ENCODE data around the gene PIK3CA.
"Not testable (repeated sequence)": the region's sequence is repeated elsewhere in the genome, so short reads cannot be mapped to it uniquely, and the experiment has no call there.

Gene PIK3CA

DNA sequence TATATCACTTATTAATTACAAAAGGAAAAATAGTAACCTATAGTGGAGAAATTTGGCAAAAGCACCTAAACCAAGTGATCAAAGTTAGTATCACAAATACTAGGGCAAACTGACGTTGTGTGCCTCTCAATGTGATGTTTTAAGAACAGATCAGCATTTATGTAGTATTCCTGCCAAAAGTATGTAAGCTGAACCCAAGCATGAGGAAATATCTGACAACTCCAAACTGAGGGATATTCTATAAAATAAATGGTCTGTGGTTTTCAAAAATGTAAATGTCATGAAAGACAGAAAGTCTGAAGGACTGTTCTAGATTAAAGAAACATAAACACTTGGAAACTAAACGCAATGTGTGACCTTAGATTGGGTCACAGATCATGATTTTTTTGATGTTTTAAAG, 34.3 kb upstream of the PIK3CA start:
- no peak for TF ChIP-seq CTCF (conservative IDR thresholded peaks at IDR 0.05; ENCODE audit: low read length)
- peak; percentile 18 for DNase-seq (ENCODE audit: low read depth)
- no peak overlapping the region for H3K4me3 ChIP-seq (ENCODE audit: low read length)

- H3K4me3 ChIP-seq (ENCODE audit: low read length); DNase-seq (ENCODE audit: low read depth): not testable (repeated sequence)
These were observed 32.7 kb upstream of the PIK3CA start for GRCh38 chr3:179115444-179115843.

GRCh38 chr3:179116816-179117215, 31.3 kb upstream of the PIK3CA start:
- DNase-seq (ENCODE audit: low read depth) = peak; percentile 17
- H3K4me3 ChIP-seq (ENCODE audit: low read length) = no peak overlapping the region
- TF ChIP-seq CTCF (conservative IDR thresholded peaks at IDR 0.05; ENCODE audit: low read length) = no peak

DNA sequence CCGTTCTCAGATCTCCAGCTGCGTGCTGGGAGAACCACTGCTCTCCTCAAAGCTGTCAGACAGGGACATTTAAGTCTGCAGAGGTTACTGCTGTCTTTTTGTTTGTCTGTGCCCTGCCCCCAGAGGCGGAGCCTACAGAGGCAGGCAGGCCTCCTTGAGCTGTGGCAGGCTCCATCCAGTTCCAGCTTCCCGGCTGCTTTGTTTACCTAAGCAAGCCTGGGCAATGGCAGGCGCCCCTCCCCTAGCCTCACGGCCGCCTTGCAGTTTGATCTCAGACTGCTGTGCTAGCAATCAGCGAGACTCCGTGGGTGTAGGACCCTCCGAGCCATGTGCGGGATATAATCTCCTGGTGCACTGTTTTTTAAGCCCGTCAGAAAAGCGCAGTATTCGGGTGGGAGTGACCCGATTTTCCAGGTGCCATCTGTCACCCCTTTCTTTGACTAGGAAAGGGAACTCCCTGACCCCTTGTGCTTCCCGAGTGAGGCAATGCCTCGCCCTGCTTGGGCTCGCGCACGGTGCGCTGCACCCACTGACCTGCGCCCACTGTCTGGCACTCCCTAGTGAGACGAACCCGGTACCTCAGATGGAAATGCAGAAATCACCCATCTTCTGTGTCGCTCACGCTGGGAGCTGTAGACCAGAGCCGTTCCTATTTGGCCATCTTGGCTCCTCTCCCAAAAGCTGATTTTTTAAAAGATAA, 15.8 kb upstream of the PIK3CA start:
- H3K4me3 ChIP-seq (ENCODE audit: low read length); DNase-seq (ENCODE audit: low read depth): not testable (repeated sequence)

DNA sequence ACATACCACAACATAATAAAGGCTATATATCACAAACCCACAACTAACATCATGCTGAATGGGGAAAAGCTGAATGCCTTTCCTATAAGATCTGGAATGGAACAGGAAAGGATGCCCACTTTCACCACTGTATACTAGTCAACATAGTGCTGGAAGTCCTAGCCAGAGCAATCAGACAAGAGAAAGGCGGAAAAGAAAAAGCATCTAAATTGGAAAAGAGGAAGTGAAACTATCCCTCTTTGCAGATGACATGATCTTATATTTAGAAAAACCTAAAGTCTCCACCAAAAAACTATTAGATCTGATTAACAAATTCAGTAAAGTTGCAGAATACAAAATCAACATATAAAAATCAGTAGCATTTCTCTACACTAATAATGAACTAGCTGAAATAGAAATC, 14.6 kb upstream of the PIK3CA start:
- TF ChIP-seq CTCF (conservative IDR thresholded peaks at IDR 0.05; ENCODE audit: low read length) = no peak

GRCh38 chr3:179136195-179136594, 12.0 kb upstream of the PIK3CA start:
- no peak overlapping the region for H3K4me3 ChIP-seq (ENCODE audit: low read length)
- TF ChIP-seq CTCF (conservative IDR thresholded peaks at IDR 0.05; ENCODE audit: low read length) = no peak
- no peak for DNase-seq (ENCODE audit: low read depth)

More for the DNA sequence above, 14.6 kb upstream of the PIK3CA start:
- H3K4me3 ChIP-seq (ENCODE audit: low read length) = no peak overlapping the region
- DNase-seq (ENCODE audit: low read depth) = no peak

DNA sequence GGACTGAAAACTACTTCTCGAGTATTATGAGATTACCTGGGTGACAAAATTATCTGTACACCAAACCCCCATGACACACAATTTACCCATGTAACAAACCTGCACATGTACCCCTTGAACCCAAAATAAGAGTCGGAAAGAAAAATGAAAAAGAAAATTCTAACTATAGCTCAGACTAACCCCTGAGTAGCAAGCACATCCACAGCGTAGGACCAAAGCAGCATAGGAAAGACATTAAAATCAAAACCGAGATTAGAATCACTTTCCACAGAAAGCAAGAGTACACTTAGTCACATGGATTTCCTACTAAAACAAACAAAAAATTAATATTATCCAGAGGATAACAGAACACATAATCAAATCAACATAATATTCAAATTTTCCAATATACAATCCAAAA, 6.3 kb upstream of the PIK3CA start:
- no peak for TF ChIP-seq CTCF (conservative IDR thresholded peaks at IDR 0.05; ENCODE audit: low read length)
- no peak overlapping the region for H3K4me3 ChIP-seq (ENCODE audit: low read length)
- DNase-seq (ENCODE audit: low read depth) = no peak

- peak; percentile 55 for DNase-seq (ENCODE audit: low read depth)
- TF ChIP-seq CTCF (conservative IDR thresholded peaks at IDR 0.05; ENCODE audit: low read length) = peak; percentile 76
- H3K4me3 ChIP-seq (ENCODE audit: low read length) = peak overlapping the region; percentile 67
These were observed 1.1 kb upstream of the PIK3CA start for GRCh38 chr3:179146911-179147513.
